Transverse colon (tissue), 4 donors: ENCODE data around the gene EBLN2.

ENCODE experiments used
- POLR2A ChIP-seq: fragments of 450-650 bp; IDR thresholded peaks from one replicate; pipeline ENCODE4 v1.6.1; 2016; ENCODE audit warnings: antibody characterized with exemption, mild to moderate bottlenecking, moderate library complexity
- POLR2AphosphoS5 ChIP-seq, 3 donors: sonication (generic); formaldehyde crosslinking; IDR thresholded peaks; one replicate each; pipeline ENCODE4 v1.6.1; 2016; ENCODE audit warnings: antibody characterized with exemption in 3 of 3
- TF ChIP-seq, protein P1 (sequence below), 5 experiments: fragments of 200-600 bp in 3 of 5; fragments of 450-650 bp in 2 of 5; sonication (generic) in 3 of 5; IDR thresholded peaks; 1 replicate in 2 of 5; 2 replicates in 3 of 5; pipeline ENCODE4 v1.5.1; 2016 to 2017; ENCODE audit warnings: antibody characterized with exemption in 5 of 5, inconsistent platforms in 3 of 5, mild to moderate bottlenecking in 2 of 5, moderate library complexity in 1 of 5

DNA sequence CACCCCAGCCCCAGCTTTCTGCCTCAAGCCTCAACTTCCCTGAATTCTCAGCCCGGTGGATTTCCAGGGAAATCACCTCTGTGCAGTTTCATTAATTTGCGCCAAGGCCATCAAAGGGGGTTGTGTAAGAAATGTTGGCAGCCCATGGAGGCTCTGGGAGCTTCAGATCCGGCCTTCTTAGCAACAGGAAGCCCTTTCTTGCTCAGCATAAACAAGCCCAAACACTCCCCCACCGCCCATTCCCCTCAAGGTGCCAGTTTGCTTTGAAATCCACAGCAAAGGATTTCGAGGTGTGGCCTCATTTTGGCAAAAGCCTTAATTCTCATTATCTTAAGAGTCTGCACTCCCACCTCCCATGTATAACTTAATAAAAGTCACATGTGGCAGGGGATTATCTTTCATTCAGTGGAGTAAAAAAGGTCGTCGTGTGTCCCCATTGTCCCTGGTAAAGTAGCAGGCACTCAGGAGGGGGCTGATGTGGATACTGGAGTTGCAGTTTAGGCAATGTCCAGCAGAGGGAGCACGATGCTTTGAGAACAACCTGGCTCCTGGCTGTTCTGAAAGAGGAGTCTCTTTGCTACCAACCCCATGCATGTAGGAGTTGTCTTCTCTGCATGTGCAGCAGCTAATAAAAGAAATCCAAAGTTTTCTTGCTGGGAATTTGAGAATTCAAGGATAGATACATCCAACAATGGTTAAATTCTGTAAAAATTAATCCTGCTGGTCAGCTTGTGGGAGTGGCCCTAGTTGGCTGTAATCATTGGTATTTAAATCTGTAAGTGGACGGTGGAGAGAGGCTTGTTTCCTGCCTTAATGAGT, 39.5 kb downstream of the EBLN2 start:
- TF ChIP-seq, protein P1, sequence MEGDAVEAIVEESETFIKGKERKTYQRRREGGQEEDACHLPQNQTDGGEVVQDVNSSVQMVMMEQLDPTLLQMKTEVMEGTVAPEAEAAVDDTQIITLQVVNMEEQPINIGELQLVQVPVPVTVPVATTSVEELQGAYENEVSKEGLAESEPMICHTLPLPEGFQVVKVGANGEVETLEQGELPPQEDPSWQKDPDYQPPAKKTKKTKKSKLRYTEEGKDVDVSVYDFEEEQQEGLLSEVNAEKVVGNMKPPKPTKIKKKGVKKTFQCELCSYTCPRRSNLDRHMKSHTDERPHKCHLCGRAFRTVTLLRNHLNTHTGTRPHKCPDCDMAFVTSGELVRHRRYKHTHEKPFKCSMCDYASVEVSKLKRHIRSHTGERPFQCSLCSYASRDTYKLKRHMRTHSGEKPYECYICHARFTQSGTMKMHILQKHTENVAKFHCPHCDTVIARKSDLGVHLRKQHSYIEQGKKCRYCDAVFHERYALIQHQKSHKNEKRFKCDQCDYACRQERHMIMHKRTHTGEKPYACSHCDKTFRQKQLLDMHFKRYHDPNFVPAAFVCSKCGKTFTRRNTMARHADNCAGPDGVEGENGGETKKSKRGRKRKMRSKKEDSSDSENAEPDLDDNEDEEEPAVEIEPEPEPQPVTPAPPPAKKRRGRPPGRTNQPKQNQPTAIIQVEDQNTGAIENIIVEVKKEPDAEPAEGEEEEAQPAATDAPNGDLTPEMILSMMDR (IDR thresholded peaks at IDR 0.05): peak; percentile 90 to 96 (median 95)
- no peak for TF ChIP-seq POLR2AphosphoS5 (IDR thresholded peaks at IDR 0.05)
- no peak for TF ChIP-seq POLR2A
